B cell (primary cell): ENCODE measurements around the gene FBLN2.

Experiments
- CTCF ChIP-seq: fragments of 200-600 bp; IDR thresholded peaks from one replicate; pipeline ENCODE4 v1.8.0; 2022; ENCODE audit warnings: antibody characterized with exemption, mild to moderate bottlenecking
- EZH2 ChIP-seq: IDR thresholded peaks from 2 replicates; pipeline ENCODE4 v1.6.1; 2012; ENCODE audit warnings: borderline replicate concordance, low read depth, mild to moderate bottlenecking, moderate library complexity, low read length; ENCODE audit not compliant: insufficient read depth, poor library complexity, severe bottlenecking

DNA sequence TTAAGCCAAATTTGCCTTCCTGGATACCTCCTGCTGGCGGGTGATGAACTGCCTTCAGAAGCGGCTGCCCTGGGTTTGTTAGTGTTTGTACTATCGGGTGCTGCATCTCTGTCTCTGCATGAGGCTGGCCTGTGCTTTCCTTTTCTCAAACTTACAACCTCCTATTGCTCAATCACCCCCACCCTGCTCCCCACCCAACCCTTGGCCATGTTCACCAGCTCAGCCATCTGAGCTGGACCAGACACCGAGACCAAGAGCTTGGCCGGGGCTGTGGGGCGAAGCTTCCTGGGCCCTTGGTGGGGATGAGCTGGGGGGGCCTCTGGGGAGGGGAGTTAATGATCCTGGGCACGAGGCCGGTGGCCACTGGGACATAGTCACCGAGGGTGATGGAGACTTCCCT is 16.8 kb upstream of the FBLN2 start:
- TF ChIP-seq CTCF (no peak), EZH2 (no peak)
